Brain microvascular endothelial cell (primary cell): ENCODE data around the gene JAK2.
"Not testable (repeated sequence)": the region's sequence is repeated elsewhere in the genome, so short reads cannot be mapped to it uniquely, and the experiment has no call there.

Source experiments
- DNase-seq: peaks from one replicate; pipeline ENCODE4 v3.0.0-alpha.2; 2020
- H3K27ac ChIP-seq: fragments of 250-450 bp; sonication (Bioruptor Pico); 2 replicates; pipeline ENCODE4 v1.5.1; 2020; ENCODE audit warnings: mild to moderate bottlenecking, moderate library complexity
- H3K27me3 ChIP-seq: fragments of 250-450 bp; sonication (Bioruptor Pico); replicated peaks from 2 replicates; pipeline ENCODE4 v1.5.1; 2020; ENCODE audit warnings: mild to moderate bottlenecking
- H3K36me3 ChIP-seq: fragments of 250-450 bp; sonication (Bioruptor Pico); replicated peaks from 2 replicates; pipeline ENCODE4 v1.5.1; 2020; ENCODE audit warnings: mild to moderate bottlenecking
- H3K4me3 ChIP-seq: 2 replicates; pipeline ENCODE4 v1.5.1; 2011; ENCODE audit warnings: low read depth, mild to moderate bottlenecking, control low read depth, low read length, moderate library complexity
- in situ Hi-C: cut with HindIII; loops from 2 replicates; pipeline ENCODE4 v1.10.0; 2017; ENCODE audit warnings: low sequenced_read_pairs, low pct_ligation_motif_present
- TF ChIP-seq, protein P1 (sequence below): IDR thresholded peaks from 2 replicates; pipeline ENCODE4 v1.5.1; 2011; ENCODE audit warnings: low read depth, mild to moderate bottlenecking, moderate library complexity, low read length, control low read depth, inconsistent platforms; ENCODE audit errors: missing control alignments

The JAK2 gene

DNA sequence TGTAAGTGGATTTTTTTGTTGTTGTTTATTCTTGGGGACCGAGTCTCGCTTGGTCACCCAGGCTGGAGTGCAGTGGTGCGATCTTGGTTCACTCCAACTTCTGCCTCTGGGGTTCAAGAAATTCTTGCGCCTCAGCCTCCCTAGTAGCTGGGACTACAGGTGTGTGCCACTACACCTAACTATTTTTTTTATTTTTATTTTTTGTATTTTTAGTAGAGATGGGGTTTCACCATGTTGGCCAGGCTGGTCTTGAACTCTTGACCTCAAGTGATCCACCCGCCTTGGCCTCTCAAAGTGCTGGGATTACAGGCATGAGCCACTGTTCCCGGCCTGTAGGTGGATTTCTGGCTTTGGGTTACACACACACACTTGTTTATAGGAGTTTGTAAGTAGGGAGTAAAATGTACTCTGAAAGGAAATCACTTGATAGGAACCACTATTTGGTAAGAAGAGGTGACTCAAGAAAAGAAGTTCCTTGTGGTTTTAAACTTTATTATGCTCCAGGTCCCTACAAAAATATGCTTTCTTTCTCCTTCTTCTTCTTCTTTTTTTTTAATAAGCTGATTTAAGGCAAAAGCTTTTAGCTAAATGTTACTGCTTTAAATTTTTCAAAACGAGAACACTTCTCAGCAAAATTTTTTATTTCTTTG, 42.9 kb upstream of the JAK2 start:
- H3K4me3 ChIP-seq, H3K27me3 ChIP-seq, H3K36me3 ChIP-seq, H3K27ac ChIP-seq, in situ Hi-C loops: not testable (repeated sequence)
- DNase-seq = peak; percentile 19
- TF ChIP-seq, protein P1, sequence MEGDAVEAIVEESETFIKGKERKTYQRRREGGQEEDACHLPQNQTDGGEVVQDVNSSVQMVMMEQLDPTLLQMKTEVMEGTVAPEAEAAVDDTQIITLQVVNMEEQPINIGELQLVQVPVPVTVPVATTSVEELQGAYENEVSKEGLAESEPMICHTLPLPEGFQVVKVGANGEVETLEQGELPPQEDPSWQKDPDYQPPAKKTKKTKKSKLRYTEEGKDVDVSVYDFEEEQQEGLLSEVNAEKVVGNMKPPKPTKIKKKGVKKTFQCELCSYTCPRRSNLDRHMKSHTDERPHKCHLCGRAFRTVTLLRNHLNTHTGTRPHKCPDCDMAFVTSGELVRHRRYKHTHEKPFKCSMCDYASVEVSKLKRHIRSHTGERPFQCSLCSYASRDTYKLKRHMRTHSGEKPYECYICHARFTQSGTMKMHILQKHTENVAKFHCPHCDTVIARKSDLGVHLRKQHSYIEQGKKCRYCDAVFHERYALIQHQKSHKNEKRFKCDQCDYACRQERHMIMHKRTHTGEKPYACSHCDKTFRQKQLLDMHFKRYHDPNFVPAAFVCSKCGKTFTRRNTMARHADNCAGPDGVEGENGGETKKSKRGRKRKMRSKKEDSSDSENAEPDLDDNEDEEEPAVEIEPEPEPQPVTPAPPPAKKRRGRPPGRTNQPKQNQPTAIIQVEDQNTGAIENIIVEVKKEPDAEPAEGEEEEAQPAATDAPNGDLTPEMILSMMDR = peak; percentile 10

DNA sequence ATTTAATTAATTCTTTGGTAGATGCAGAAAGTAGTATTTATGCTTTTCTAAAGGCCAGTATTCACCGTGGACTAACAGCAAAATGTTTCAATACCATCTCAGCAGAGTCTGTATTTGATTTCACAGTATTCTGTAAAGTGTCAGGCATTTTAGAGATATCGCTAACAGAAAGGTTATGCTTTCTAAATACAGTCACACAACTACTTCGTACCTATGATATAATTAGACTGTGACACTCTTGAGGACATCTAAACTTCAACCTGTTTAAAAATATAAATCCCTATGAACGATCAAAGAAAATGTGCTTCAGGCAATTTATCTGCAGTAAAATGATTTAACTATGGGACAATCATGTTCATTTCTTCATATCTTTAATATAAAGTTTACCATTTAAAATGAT, 41.7 kb upstream of the JAK2 start:
- TF ChIP-seq, protein P1 = no peak
- H3K27ac ChIP-seq = no peak overlapping the region
- no peak overlapping the region for H3K4me3 ChIP-seq
- no peaks in the 10 kb centered on the region for H3K27me3 ChIP-seq
- in situ Hi-C loops = no loop called here
- DNase-seq = no peak
- H3K36me3 ChIP-seq = no peaks in the 10 kb centered on the region

DNA sequence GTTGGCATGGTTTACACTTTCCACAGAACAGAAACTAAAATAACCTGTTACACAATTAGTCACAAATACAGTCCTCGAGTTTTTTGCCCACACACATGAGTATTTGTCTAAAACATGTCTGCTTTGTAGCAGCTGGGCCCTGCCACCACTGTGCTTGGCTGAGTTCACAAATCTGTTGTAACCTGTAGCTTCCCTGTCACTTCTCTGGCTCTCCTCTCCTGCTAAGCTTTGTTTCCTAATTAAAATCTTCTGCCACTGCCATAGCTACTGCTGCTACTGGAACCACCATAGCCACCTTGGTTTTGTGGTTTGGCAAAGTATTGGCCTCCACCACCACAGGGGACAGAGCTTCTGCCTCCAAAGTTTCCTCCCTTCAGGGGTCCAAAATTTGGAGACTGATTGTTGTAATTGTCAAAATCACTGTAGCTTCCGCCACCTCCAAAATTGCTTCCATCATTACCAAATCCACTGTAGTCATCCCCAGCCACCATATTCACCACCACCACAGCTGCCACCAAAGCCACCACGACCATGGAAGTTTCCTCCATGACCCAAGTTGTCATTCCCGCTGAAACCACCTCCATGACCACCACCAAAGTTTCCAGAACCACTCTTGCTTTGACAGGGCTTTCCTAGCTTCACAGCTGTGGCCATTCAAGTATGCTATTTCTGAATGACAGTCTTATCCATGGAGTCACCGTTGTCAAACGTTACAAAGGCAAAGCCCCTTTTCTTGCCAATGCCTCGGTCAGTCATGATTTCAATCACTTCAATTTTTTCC, 40.5 kb upstream of the JAK2 start:
- in situ Hi-C loops, DNase-seq, H3K36me3 ChIP-seq: not testable (repeated sequence)

DNA sequence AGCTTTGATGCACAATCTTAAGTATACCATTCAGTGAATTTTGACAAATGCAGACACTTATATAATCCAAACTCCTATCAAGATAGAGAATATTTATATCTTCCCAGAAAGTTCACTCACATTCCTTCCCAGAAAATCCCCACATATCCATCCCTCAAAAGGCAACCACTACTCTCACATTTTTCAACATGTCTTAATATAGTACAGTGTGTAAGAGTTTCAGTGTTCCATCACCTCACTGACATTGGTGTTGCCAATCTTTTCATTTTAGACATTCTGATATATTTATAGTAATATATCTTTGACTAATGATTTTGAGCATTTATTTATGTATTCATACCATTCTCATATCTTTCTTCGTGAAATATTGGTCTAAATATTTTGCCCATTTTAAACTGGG, 38.1 kb upstream of the JAK2 start:
- no peak for DNase-seq
- no peaks in the 10 kb centered on the region for H3K36me3 ChIP-seq
- in situ Hi-C loops = no loop called here
- no peaks in the 10 kb centered on the region for H3K27me3 ChIP-seq
- TF ChIP-seq, protein P1 = no peak
- no peak overlapping the region for H3K4me3 ChIP-seq
- no peak overlapping the region for H3K27ac ChIP-seq

More for the DNA sequence above, 40.5 kb upstream of the JAK2 start:
- not testable (repeated sequence) for H3K27ac ChIP-seq, H3K27me3 ChIP-seq, H3K4me3 ChIP-seq

GRCh38 chr9:4955836-4956235, 29.2 kb upstream of the JAK2 start:
- Histone ChIP-seq H3K36me3 (no peaks in the 10 kb centered on the region), H3K4me3 (no peak overlapping the region), H3K27ac (peak overlapping the region; percentile 51), H3K27me3 (no peaks in the 10 kb centered on the region)
- in situ Hi-C loops = no loop called here
- TF ChIP-seq, protein P1 = no peak
- DNase-seq = peak; percentile 77

- in situ Hi-C loops = no loop called here
- Histone ChIP-seq H3K27ac (no peak overlapping the region), H3K4me3 (no peak overlapping the region), H3K27me3 (no peaks in the 10 kb centered on the region), H3K36me3 (no peaks in the 10 kb centered on the region)
- TF ChIP-seq, protein P1 = no peak
- DNase-seq = no peak
These were observed 26.0 kb upstream of the JAK2 start for GRCh38 chr9:4959031-4959430.
